Measurements from ENCODE around the gene ENOX1.

ENOX1 gene

DNA sequence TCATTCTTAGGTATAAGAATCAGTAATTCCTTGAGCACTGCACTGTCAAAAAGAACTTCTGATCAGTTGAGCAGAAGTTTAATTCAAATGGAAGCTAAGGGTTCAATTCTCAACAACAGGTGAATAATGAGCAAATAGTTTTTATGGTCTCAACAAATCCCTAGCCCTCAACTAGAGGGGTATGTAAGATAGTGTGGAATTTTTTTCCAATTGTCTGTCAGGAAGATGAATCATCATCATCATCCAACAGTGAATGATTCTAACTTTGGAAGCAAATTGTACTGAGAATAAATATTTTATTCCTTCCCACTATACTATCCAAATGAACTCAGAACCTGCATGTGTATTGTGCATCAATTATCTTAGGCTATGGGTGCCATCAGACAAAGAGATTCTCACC lies 372.7 kb downstream of the ENOX1 start:
- H3K36me3 ChIP-seq = no peaks in the 10 kb centered on the region
- TF ChIP-seq Cebpa-rat (IDR thresholded peaks at IDR 0.05) = no peak

GRCh38 chr13:43411741-43412140 lies 375.0 kb downstream of the ENOX1 start:
- no peak overlapping the region for H3K27ac ChIP-seq
- H3K4me3 ChIP-seq = no peak overlapping the region
- no peak for TF ChIP-seq Cebpa-rat (IDR thresholded peaks at IDR 0.05)
- no peak overlapping the region for H3K9ac ChIP-seq
- no peaks in the 10 kb centered on the region for H3K4me1 ChIP-seq
- no peaks in the 10 kb centered on the region for H3K27me3 ChIP-seq
- H3K36me3 ChIP-seq = no peaks in the 10 kb centered on the region
- H3K9me3 ChIP-seq = peaks cover 13% of the 10 kb centered on the region
- H4K20me1 ChIP-seq = no peaks in the 10 kb centered on the region
- no peak overlapping the region for H3K4me2 ChIP-seq

More for the DNA sequence above, 372.7 kb downstream of the ENOX1 start:
- no peaks in the 10 kb centered on the region for H3K27me3 ChIP-seq
- H3K4me1 ChIP-seq = no peaks in the 10 kb centered on the region
- H3K9me3 ChIP-seq = peaks cover 16% of the 10 kb centered on the region
- H3K4me3 ChIP-seq = no peak overlapping the region
- no peak overlapping the region for H3K9ac ChIP-seq
- H3K4me2 ChIP-seq = no peak overlapping the region
- H3K27ac ChIP-seq = no peak overlapping the region
- H4K20me1 ChIP-seq = no peaks in the 10 kb centered on the region

GRCh38 chr13:43411211-43411610 lies 375.6 kb downstream of the ENOX1 start:
- TF ChIP-seq Cebpa-rat (IDR thresholded peaks at IDR 0.05) = no peak
- no peak overlapping the region for H3K4me2 ChIP-seq

GRCh38 chr13:43408274-43408673 lies 378.5 kb downstream of the ENOX1 start:
- H3K4me3 ChIP-seq = no peak overlapping the region
- H3K36me3 ChIP-seq = no peaks in the 10 kb centered on the region
- no peaks in the 10 kb centered on the region for H3K4me1 ChIP-seq
- H3K27ac ChIP-seq = no peak overlapping the region
- no peaks in the 10 kb centered on the region for H3K27me3 ChIP-seq
- H4K20me1 ChIP-seq = no peaks in the 10 kb centered on the region
- no peaks in the 10 kb centered on the region for H3K9me3 ChIP-seq
- H3K9ac ChIP-seq = no peak overlapping the region
- no peak overlapping the region for H3K4me2 ChIP-seq
- TF ChIP-seq Cebpa-rat (IDR thresholded peaks at IDR 0.05) = no peak

More at GRCh38 chr13:43411211-43411610, 375.6 kb downstream of the ENOX1 start:
- Histone ChIP-seq H4K20me1 (no peaks in the 10 kb centered on the region), H3K36me3 (no peaks in the 10 kb centered on the region), H3K9me3 (peaks cover 8% of the 10 kb centered on the region), H3K9ac (no peak overlapping the region), H3K4me1 (no peaks in the 10 kb centered on the region), H3K27ac (no peak overlapping the region), H3K27me3 (no peaks in the 10 kb centered on the region), H3K4me3 (no peak overlapping the region)

GRCh38 chr13:43407023-43407581 lies 379.7 kb downstream of the ENOX1 start:
- Histone ChIP-seq H3K9ac (no peak overlapping the region), H3K9me3 (no peaks in the 10 kb centered on the region)

DNA sequence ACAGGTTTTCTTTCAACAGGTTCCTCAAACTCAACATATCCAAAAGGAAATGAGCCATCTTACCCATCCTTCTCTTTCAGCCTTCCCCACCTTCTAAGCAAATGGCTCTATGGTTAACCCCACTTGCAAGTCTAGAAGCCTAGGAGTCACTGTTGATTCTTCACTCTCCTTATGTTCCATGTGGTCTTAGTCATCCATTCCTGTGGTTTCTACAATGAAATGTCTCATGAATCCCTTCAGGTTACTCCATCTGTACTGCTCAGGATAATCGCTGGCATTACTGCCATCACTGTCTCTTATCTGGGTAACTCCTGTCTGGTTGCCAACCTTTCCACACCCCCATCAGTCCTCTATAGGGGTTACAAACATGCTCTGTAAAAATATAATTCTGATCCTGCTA lies 381.3 kb downstream of the ENOX1 start:
- no peak overlapping the region for H3K9ac ChIP-seq
- H3K27ac ChIP-seq = no peak overlapping the region
- no peaks in the 10 kb centered on the region for H3K9me3 ChIP-seq
- no peaks in the 10 kb centered on the region for H3K4me1 ChIP-seq
- TF ChIP-seq Cebpa-rat (IDR thresholded peaks at IDR 0.05) = no peak
- H3K27me3 ChIP-seq = no peaks in the 10 kb centered on the region
- H3K4me3 ChIP-seq = no peak overlapping the region
- H4K20me1 ChIP-seq = no peaks in the 10 kb centered on the region
- H3K36me3 ChIP-seq = no peaks in the 10 kb centered on the region
- no peak overlapping the region for H3K4me2 ChIP-seq

More at GRCh38 chr13:43407023-43407581, 379.7 kb downstream of the ENOX1 start:
- no peak overlapping the region for H3K4me2 ChIP-seq
- no peaks in the 10 kb centered on the region for H3K4me1 ChIP-seq
- H3K27ac ChIP-seq = no peak overlapping the region
- H3K4me3 ChIP-seq = no peak overlapping the region
- no peaks in the 10 kb centered on the region for H3K36me3 ChIP-seq
- H3K27me3 ChIP-seq = no peaks in the 10 kb centered on the region
- no peaks in the 10 kb centered on the region for H4K20me1 ChIP-seq
- no peak for TF ChIP-seq Cebpa-rat (IDR thresholded peaks at IDR 0.05)

DNA sequence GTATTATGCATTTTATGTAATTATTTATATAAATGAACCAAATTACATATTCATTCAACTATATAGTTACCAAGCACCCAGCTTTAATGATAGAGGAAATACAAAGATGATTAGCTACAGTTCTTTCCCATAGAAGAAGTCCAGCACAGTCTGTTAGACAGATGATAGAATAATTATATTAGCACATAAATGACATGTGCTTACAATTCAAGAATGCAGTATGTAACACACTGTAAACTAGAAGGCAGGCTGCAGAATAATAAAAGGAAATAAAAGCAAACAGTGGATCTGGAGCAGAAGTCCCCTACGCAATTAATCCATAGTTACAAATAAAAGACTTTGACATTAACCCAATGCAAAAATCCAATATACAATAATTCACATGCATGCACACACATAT lies 384.4 kb downstream of the ENOX1 start:
- H3K9ac ChIP-seq = no peak overlapping the region
- H3K27ac ChIP-seq = no peak overlapping the region
- H3K27me3 ChIP-seq = no peaks in the 10 kb centered on the region
- H3K4me3 ChIP-seq = no peak overlapping the region
- H4K20me1 ChIP-seq = no peaks in the 10 kb centered on the region
- H3K4me1 ChIP-seq = no peaks in the 10 kb centered on the region
- H3K9me3 ChIP-seq = no peaks in the 10 kb centered on the region
- H3K4me2 ChIP-seq = no peak overlapping the region
- TF ChIP-seq Cebpa-rat (IDR thresholded peaks at IDR 0.05) = no peak
- no peaks in the 10 kb centered on the region for H3K36me3 ChIP-seq

DNA sequence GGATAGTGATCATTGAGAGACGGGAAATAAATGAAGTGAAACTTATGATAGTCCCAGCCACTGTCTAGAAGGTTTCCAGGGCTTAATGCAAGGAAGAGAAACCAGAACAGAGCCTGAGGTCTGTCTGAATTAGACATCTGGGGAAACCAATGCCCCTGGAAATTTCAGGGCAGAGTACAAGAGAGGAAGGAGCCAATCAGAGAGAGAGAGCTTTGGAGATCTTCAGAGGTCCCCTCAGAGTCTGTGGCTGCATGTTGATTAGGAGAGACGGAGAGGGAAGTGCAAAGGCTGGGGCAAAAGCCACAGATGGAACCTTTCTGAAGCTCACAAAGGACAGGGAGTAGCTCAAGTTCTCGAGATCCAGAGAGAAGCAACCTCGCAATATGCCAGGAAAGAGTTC lies 385.4 kb downstream of the ENOX1 start:
- no peak overlapping the region for H3K9ac ChIP-seq
- no peak for TF ChIP-seq Cebpa-rat (IDR thresholded peaks at IDR 0.05)
- H3K27ac ChIP-seq = no peak overlapping the region
- H3K4me3 ChIP-seq = no peak overlapping the region
- H4K20me1 ChIP-seq = no peaks in the 10 kb centered on the region
- no peaks in the 10 kb centered on the region for H3K4me1 ChIP-seq
- H3K36me3 ChIP-seq = no peaks in the 10 kb centered on the region
- no peaks in the 10 kb centered on the region for H3K9me3 ChIP-seq
- H3K27me3 ChIP-seq = no peaks in the 10 kb centered on the region
- H3K4me2 ChIP-seq = no peak overlapping the region

DNA sequence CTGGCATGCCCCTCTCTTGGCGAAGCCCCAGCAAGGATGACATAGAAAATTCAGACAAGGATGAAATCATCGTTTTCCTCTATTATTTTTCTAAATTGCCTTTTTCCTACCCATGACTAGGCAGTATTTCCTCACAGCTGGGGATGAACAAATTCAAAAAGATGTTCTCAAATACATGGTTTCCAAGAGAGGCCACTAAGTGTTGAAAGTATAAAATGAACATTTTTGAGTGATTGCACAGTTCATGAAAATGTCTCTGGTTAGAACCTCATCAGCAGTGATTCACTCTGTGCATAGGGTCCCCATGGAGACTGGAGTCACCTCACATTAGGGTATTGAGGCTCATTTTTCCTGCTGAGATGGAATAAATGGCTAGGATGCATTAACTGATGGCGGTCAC lies 389.7 kb downstream of the ENOX1 start:
- H3K9me3 ChIP-seq = no peaks in the 10 kb centered on the region
- no peaks in the 10 kb centered on the region for H3K36me3 ChIP-seq
- no peak overlapping the region for H3K4me3 ChIP-seq
- no peak overlapping the region for H3K27ac ChIP-seq
- TF ChIP-seq Cebpa-rat (IDR thresholded peaks at IDR 0.05) = no peak
- H3K9ac ChIP-seq = no peak overlapping the region
- no peaks in the 10 kb centered on the region for H4K20me1 ChIP-seq
- no peaks in the 10 kb centered on the region for H3K27me3 ChIP-seq
- H3K4me2 ChIP-seq = no peak overlapping the region
- H3K4me1 ChIP-seq = no peaks in the 10 kb centered on the region

DNA sequence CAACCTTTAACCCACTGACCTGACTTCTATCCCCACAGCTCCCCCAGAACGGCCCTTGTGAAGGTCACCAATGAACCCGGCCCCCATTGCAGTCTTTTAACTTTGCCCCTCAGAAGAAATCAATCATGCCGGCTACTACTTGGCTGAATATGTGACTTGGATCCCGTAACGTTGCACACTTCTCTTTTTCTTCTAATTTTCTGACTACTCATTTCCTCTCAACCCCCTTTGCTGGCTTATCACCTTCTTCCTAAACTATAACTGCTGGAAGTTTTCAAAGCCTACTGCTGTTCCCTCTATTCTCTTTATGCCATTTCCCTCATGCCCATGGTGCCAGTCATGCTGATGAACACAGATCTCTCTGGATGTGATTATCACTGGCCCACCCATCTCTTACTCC lies 395.7 kb downstream of the ENOX1 start:
- Histone ChIP-seq H4K20me1 (no peaks in the 10 kb centered on the region), H3K4me2 (no peak overlapping the region), H3K9ac (no peak overlapping the region), H3K9me3 (no peaks in the 10 kb centered on the region), H3K27me3 (no peaks in the 10 kb centered on the region), H3K4me1 (no peaks in the 10 kb centered on the region), H3K36me3 (no peaks in the 10 kb centered on the region), H3K27ac (no peak overlapping the region), H3K4me3 (no peak overlapping the region)
- no peak for TF ChIP-seq Cebpa-rat (IDR thresholded peaks at IDR 0.05)

GRCh38 chr13:43390619-43391018 lies 396.2 kb downstream of the ENOX1 start:
- no peak overlapping the region for H3K4me3 ChIP-seq
- H3K9ac ChIP-seq = no peak overlapping the region
- TF ChIP-seq Cebpa-rat (IDR thresholded peaks at IDR 0.05) = no peak
- no peaks in the 10 kb centered on the region for H3K4me1 ChIP-seq
- no peaks in the 10 kb centered on the region for H4K20me1 ChIP-seq
- no peaks in the 10 kb centered on the region for H3K27me3 ChIP-seq
- no peak overlapping the region for H3K27ac ChIP-seq
- H3K36me3 ChIP-seq = no peaks in the 10 kb centered on the region
- no peaks in the 10 kb centered on the region for H3K9me3 ChIP-seq
- no peak overlapping the region for H3K4me2 ChIP-seq
